ENCODE measurements around the gene GADD45B.
"Not testable (repeated sequence)": the region's sequence is repeated elsewhere in the genome, so short reads cannot be mapped to it uniquely, and the experiment has no call there.

Gene GADD45B

GRCh38 chr19:2485428-2485827 is 9.5 kb downstream of the GADD45B start:
- H3K27me3 ChIP-seq = peaks cover 19 to 34% (median 25%) of the 10 kb centered on the region in 11 experiments
- H3K4me1 ChIP-seq = peaks cover 24 to 49% (median 30%) of the 10 kb centered on the region in 10 experiments
- peaks cover 0 to 7% (median 0%) of the 10 kb centered on the region in 11 experiments; a peak in 2 of 22 replicates for H3K36me3 ChIP-seq
- TF ChIP-seq Cebpa-rat (IDR thresholded peaks at IDR 0.05) = no peak
- no peak overlapping the region for H3K9ac ChIP-seq
- H3K9me3 ChIP-seq (replicated peaks in 1 of 11) = peaks cover 24 to 39% (median 34%) of the 10 kb centered on the region in 11 experiments
- H3K4me3 ChIP-seq = no peak overlapping the region
- no peak overlapping the region for H3K4me2 ChIP-seq
- H4K20me1 ChIP-seq = peaks cover 0 to 25% (median 11%) of the 10 kb centered on the region in 11 experiments; a peak in 10 of 22 replicates
- H3K27ac ChIP-seq = no peak overlapping the region

- H3K9me3 ChIP-seq (replicated peaks in 1 of 11) = peaks cover 22 to 28% (median 25%) of the 10 kb centered on the region in 11 experiments
- H3K4me2 ChIP-seq = no peak overlapping the region; a peak in 1 of 22 replicates
- H3K27ac ChIP-seq = no peak overlapping the region
- TF ChIP-seq Cebpa-rat (IDR thresholded peaks at IDR 0.05) = no peak
- peaks cover 24 to 50% (median 33%) of the 10 kb centered on the region in 11 experiments for H3K27me3 ChIP-seq
- H3K4me3 ChIP-seq = no peak overlapping the region
- peaks cover 0 to 38% (median 16%) of the 10 kb centered on the region in 11 experiments; a peak in 11 of 22 replicates for H4K20me1 ChIP-seq
- peaks cover 0 to 7% (median 0%) of the 10 kb centered on the region in 11 experiments; a peak in 2 of 22 replicates for H3K36me3 ChIP-seq
- no peak overlapping the region for H3K9ac ChIP-seq
- peaks cover 38 to 65% (median 44%) of the 10 kb centered on the region in 10 experiments for H3K4me1 ChIP-seq
Observed at GRCh38 chr19:2487090-2487489, 11.2 kb downstream of the GADD45B start.

GRCh38 chr19:2487842-2488241 is 11.9 kb downstream of the GADD45B start:
- H3K4me2 ChIP-seq = peak overlapping the region; percentile 40 to 100 (median 91); a peak in 19 of 22 replicates
- peaks cover 38 to 72% (median 50%) of the 10 kb centered on the region in 10 experiments for H3K4me1 ChIP-seq
- peaks cover 15 to 20% (median 18%) of the 10 kb centered on the region in 11 experiments for H3K9me3 ChIP-seq (replicated peaks in 1 of 11)
- H3K4me3 ChIP-seq = no peak overlapping the region
- H3K27ac ChIP-seq = no peak overlapping the region
- no peak for TF ChIP-seq Cebpa-rat (IDR thresholded peaks at IDR 0.05)
- peaks cover 24 to 58% (median 33%) of the 10 kb centered on the region in 11 experiments for H3K27me3 ChIP-seq
- no peak overlapping the region for H3K9ac ChIP-seq
- H3K36me3 ChIP-seq = peaks cover 0 to 7% (median 0%) of the 10 kb centered on the region in 11 experiments; a peak in 2 of 22 replicates
- H4K20me1 ChIP-seq = peaks cover 0 to 44% (median 16%) of the 10 kb centered on the region in 11 experiments; a peak in 11 of 22 replicates

GRCh38 chr19:2488405-2488941 is 12.5 kb downstream of the GADD45B start:
- H3K27ac ChIP-seq = no peak overlapping the region
- peak overlapping the region; percentile 76 to 100 (median 92) for H3K4me2 ChIP-seq
- no peak for TF ChIP-seq Cebpa-rat (IDR thresholded peaks at IDR 0.05)
- H3K27me3 ChIP-seq = peaks cover 24 to 63% (median 33%) of the 10 kb centered on the region in 11 experiments
- H3K4me1 ChIP-seq = peaks cover 38 to 79% (median 56%) of the 10 kb centered on the region in 10 experiments
- H3K9me3 ChIP-seq (replicated peaks in 1 of 11) = peaks cover 8 to 14% (median 11%) of the 10 kb centered on the region in 11 experiments
- peaks cover 0 to 3% (median 0%) of the 10 kb centered on the region in 11 experiments; a peak in 2 of 22 replicates for H3K36me3 ChIP-seq
- H3K4me3 ChIP-seq = peak overlapping the region in 6 of 10 experiments; percentile 38 to 65 (median 50); a peak in 8 of 20 replicates
- peak overlapping the region in 1 of 11 experiments; percentile 12; a peak in 1 of 22 replicates for H3K9ac ChIP-seq
- H4K20me1 ChIP-seq = peaks cover 0 to 49% (median 16%) of the 10 kb centered on the region in 11 experiments; a peak in 11 of 22 replicates

GRCh38 chr19:2488942-2489731 is 13.2 kb downstream of the GADD45B start:
- H3K27ac ChIP-seq = no peak overlapping the region
- H3K27me3 ChIP-seq = peaks cover 24 to 69% (median 33%) of the 10 kb centered on the region in 11 experiments

GRCh38 chr19:2490659-2491058 is 14.7 kb downstream of the GADD45B start:
- H3K9me3 ChIP-seq (replicated peaks in 1 of 11) = no peaks in the 10 kb centered on the region
- H4K20me1 ChIP-seq = peaks cover 0 to 49% (median 16%) of the 10 kb centered on the region in 11 experiments; a peak in 11 of 22 replicates
- peak overlapping the region; percentile 39 to 100 (median 81); a peak in 21 of 22 replicates for H3K4me2 ChIP-seq
- peak overlapping the region in 2 of 10 experiments; percentile 1 to 12; a peak in 1 of 20 replicates for H3K4me3 ChIP-seq
- H3K4me1 ChIP-seq = peaks cover 45 to 90% (median 76%) of the 10 kb centered on the region in 10 experiments
- H3K9ac ChIP-seq = peak overlapping the region in 1 of 11 experiments; percentile 7; a peak in 1 of 22 replicates
- H3K27me3 ChIP-seq = peaks cover 24 to 77% (median 33%) of the 10 kb centered on the region in 11 experiments
- no peak for TF ChIP-seq Cebpa-rat (IDR thresholded peaks at IDR 0.05)
- no peaks in the 10 kb centered on the region for H3K36me3 ChIP-seq
- no peak overlapping the region for H3K27ac ChIP-seq

More at GRCh38 chr19:2488942-2489731, 13.2 kb downstream of the GADD45B start:
- peak overlapping the region in 7 of 11 experiments; percentile 9 to 47 (median 21); a peak in 7 of 22 replicates for H3K9ac ChIP-seq
- H3K36me3 ChIP-seq = no peaks in the 10 kb centered on the region
- H3K4me2 ChIP-seq = peak overlapping the region; percentile 76 to 100 (median 92)
- peak overlapping the region; percentile 34 to 65 (median 44) for H3K4me3 ChIP-seq
- peaks cover 0 to 49% (median 16%) of the 10 kb centered on the region in 11 experiments; a peak in 11 of 22 replicates for H4K20me1 ChIP-seq
- H3K4me1 ChIP-seq = peaks cover 38 to 85% (median 61%) of the 10 kb centered on the region in 10 experiments
- H3K9me3 ChIP-seq (replicated peaks in 1 of 11) = peaks cover 2 to 7% (median 5%) of the 10 kb centered on the region in 11 experiments; a peak in 18 of 22 replicates
- no peak for TF ChIP-seq Cebpa-rat (IDR thresholded peaks at IDR 0.05)

- Histone ChIP-seq H4K20me1 (peaks cover 0 to 49% (median 16%) of the 10 kb centered on the region in 11 experiments; a peak in 11 of 22 replicates), H3K27me3 (peaks cover 24 to 77% (median 33%) of the 10 kb centered on the region in 11 experiments), H3K4me1 (peaks cover 51 to 90% (median 82%) of the 10 kb centered on the region in 10 experiments), H3K9ac (peak overlapping the region in 1 of 11 experiments; percentile 7; a peak in 2 of 22 replicates), H3K4me3 (peak overlapping the region in 2 of 10 experiments; percentile 1 to 12; a peak in 2 of 20 replicates), H3K27ac (no peak overlapping the region), H3K36me3 (no peaks in the 10 kb centered on the region), H3K4me2 (peak overlapping the region; percentile 39 to 100 (median 81)), H3K9me3 (replicated peaks in 1 of 11) (no peaks in the 10 kb centered on the region)
- no peak for TF ChIP-seq Cebpa-rat (IDR thresholded peaks at IDR 0.05)
Observed at GRCh38 chr19:2491130-2491801, 15.3 kb downstream of the GADD45B start.

- Histone ChIP-seq H3K9me3 (replicated peaks in 1 of 11) (no peaks in the 10 kb centered on the region), H3K9ac (no peak overlapping the region), H4K20me1 (peaks cover 0 to 45% (median 16%) of the 10 kb centered on the region in 11 experiments; a peak in 11 of 22 replicates), H3K36me3 (no peaks in the 10 kb centered on the region), H3K4me2 (peak overlapping the region in 8 of 11 experiments; percentile 9 to 100 (median 89); a peak in 13 of 22 replicates), H3K4me1 (peaks cover 50 to 89% (median 82%) of the 10 kb centered on the region in 10 experiments), H3K4me3 (no peak overlapping the region), H3K27ac (no peak overlapping the region), H3K27me3 (peaks cover 24 to 73% (median 31%) of the 10 kb centered on the region in 11 experiments)
- TF ChIP-seq Cebpa-rat (IDR thresholded peaks at IDR 0.05) = no peak
Observed at GRCh38 chr19:2492870-2493269, 16.9 kb downstream of the GADD45B start.

GRCh38 chr19:2493448-2493847 is 17.5 kb downstream of the GADD45B start:
- H3K4me3 ChIP-seq; H3K27ac ChIP-seq; H3K36me3 ChIP-seq; H3K9ac ChIP-seq; H3K9me3 ChIP-seq (replicated peaks in 1 of 11): not testable (repeated sequence)
- Histone ChIP-seq H3K27me3 (peaks cover 23 to 67% (median 25%) of the 10 kb centered on the region in 11 experiments), H4K20me1 (peaks cover 0 to 40% (median 16%) of the 10 kb centered on the region in 11 experiments; a peak in 11 of 22 replicates), H3K4me2 (peak overlapping the region in 7 of 11 experiments; percentile 97 to 100 (median 98); a peak in 8 of 22 replicates), H3K4me1 (peaks cover 44 to 84% (median 80%) of the 10 kb centered on the region in 10 experiments)
